Left hindlimb (tissue), 1 donor: ENCODE data around the gene MAT2B.

Source experiments
- DNase-seq: peaks from one replicate; pipeline ENCODE4 v3.0.0-alpha.2; 2018

The MAT2B gene

DNA sequence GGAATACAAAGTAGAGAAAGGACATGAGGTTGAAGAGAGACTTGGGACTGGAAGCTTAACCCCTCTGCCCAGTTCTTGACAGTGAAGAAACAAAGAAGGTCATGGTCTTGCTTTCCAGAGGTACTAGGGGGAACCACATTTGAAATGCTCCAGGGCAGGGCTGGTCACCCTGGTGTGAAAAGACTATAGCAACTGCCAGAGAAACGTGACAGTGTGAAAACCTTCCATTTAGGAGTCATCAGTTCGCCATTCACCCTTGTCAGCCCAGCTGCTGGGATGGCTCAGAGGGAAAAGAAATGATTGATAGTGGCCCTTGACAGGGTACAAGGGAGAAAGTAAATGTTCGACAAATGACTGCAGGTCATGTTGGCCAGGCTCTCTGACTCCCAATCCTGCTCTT, 56.7 kb downstream of the MAT2B start:
- no peak for DNase-seq

DNA sequence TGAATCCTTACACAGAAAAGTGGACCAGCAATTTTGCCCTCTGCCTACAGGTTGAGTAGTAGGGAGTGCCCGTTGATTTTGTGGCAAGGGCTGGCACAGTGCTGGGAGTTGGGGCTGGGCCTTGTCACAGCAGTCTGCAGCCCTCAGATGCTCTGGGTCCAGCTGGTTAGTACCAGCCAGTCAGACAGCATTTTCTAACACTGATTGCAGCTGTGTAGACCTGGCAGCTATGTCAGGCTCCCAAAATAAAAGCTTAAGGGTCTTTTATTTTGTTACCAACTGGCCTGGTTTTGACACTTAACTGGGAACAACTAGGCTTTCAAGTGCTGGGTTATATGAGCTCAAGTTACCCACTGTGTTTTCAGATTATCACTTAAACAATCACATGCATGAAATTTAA, 57.7 kb downstream of the MAT2B start:
- DNase-seq = no peak

DNA sequence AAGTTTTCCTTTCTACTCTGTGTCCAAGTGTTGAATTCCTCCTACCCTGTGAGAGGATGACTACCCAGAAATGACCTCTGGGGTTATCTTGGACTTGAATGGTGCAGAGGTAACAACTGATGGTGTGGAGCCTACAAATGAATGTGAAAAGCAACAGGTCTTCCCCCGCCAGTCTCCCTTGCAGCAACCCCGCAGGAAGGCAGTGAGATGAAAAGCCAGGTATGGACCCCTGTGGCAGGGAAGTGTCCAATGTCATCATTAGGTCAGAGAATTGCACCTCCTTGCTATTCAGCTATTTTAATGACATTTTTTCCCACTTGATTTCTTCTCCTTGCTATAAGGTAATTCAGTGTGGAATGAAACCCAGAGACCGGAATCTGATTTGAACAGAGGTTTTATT, 58.5 kb downstream of the MAT2B start:
- no peak for DNase-seq

DNA sequence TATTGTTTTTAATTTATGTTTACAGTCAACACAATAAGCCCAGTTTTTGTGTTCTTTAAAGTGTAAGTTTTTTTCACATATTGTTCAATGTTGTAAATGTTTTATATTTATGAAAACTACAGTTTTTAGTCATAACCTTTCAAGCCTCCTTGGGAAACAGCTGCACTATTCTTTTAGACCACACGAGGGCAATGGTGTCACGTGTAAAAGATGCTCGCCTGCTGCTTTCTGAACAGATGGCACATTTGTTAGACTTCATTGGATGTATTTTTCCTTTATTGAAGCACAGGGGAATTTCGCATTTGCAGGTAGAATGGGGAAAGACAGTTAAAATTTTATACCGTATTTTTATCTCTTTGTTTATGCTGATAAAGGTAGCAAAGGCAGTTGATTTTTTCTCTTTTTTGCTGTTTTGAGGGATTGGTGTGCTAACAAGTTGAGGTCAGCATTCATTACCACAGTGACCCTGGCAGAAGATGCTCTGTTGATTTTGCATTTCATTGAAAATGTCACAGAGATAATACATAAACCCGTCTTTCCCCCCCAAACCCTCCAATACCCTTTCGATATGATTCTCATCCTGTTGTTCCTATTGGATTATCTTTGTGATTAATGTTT, 59.0 kb downstream of the MAT2B start:
- peak; percentile 62 for DNase-seq

DNA sequence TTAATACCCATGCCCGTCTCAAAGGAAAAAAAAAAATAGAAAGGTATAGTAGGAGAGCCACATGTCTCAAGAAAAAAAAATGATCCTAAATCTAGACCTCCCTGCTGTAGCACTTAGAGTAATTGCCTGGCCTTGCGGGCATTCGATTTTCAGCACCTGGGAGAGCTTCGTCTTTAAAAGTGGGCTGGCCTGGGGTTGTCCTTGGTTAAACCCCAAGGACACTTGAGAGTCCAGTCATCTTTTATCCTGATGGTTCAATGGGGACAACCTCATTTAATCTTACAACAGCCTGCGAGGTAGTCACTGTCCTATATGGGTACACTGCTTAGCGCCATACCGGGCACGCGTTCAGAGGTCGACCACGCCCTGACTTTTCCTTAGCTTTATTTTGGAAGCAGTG, 60.1 kb downstream of the MAT2B start:
- no peak for DNase-seq

DNA sequence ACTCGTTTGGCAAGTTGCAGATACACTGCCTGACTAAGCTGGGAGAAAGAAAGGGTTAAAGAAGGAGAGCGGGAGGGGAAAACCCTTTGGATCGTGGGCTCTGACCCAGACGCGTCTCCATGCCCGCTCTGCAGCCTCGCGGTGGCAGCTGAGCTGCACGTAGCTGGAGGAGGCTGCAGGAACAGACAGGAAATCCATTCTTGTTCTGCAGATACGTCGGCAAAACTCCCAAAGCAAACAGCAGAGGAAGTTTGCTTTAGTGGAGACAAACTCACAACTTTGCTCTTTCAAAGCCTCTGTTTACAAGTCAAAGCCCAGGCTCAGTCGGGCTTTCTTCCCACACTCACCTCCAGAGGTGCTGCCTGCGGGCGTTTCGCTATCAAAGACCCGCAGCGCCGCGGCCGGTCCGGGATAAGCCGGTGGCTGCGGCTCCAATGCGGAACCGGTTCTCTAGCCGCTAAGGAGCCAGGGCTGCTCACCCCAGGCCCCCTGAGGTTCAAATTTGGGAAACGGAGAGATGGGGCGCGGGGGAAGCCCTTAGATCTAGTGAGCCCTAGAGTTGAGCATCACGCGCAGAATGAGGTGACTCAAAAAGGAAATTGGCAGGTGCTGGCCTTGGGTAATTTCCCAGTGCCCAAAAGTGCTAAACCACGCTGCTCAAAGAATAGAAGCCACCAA, 60.7 kb downstream of the MAT2B start:
- DNase-seq = peak; percentile 33

DNA sequence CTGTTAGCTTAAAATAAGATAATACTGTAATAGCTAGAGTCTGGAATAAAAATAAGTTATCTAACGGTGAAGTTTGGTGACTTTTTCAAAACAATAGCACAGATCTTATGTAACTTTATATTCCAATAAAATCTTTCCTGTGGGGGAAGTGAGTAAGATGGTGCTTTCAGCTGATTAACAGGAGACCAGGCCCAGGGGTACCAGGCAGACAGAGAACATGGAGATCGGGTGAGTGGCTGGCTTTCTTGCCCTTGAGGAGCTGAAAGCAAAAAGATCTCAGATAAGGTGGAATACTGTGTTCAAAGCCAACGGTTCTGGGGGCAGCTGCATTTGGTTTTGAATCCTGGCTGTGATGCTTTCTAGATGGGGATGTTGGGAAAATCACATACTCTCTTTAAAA, 61.3 kb downstream of the MAT2B start:
- no peak for DNase-seq

DNA sequence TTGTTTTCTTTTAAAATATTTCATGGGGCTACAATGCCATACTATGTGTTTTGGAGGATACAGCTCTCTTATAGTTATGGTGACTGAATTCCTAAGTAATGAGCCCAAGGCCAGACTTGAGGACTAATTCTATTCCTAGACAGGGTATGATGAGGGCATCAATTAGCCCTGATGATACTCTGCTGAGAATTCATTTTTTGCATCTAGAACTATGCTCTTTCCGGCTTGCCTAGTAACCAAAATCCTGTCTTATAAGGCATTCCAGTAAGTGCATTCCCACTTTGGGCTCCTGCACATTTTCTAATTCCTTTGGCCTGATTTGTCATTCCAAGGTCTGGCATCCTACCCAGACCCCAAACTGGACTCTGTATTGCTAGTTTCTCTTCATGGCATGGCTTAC, 62.4 kb downstream of the MAT2B start:
- no peak for DNase-seq
